Testis (tissue), 2 donors: ENCODE measurements around the gene SMIM34.

Source experiments
- POLR2A ChIP-seq: fragments of 450-650 bp; IDR thresholded peaks from one replicate; pipeline ENCODE4 v1.6.1; 2017; ENCODE audit warnings: antibody characterized with exemption, mild to moderate bottlenecking, moderate library complexity
- TF ChIP-seq, protein P1 (sequence below), 3 experiments: fragments of 450-650 bp in 2 of 3; fragments of 200-600 bp in 1 of 3; sonication (generic) in 1 of 3; IDR thresholded peaks; one replicate each; pipeline ENCODE4 v1.5.1; 2016 to 2019; ENCODE audit warnings: antibody characterized with exemption in 3 of 3, mild to moderate bottlenecking in 2 of 3, moderate library complexity in 1 of 3

GRCh38 chr21:34369741-34370140 lies 54.0 kb downstream of the SMIM34 start:
- TF ChIP-seq, protein P1, sequence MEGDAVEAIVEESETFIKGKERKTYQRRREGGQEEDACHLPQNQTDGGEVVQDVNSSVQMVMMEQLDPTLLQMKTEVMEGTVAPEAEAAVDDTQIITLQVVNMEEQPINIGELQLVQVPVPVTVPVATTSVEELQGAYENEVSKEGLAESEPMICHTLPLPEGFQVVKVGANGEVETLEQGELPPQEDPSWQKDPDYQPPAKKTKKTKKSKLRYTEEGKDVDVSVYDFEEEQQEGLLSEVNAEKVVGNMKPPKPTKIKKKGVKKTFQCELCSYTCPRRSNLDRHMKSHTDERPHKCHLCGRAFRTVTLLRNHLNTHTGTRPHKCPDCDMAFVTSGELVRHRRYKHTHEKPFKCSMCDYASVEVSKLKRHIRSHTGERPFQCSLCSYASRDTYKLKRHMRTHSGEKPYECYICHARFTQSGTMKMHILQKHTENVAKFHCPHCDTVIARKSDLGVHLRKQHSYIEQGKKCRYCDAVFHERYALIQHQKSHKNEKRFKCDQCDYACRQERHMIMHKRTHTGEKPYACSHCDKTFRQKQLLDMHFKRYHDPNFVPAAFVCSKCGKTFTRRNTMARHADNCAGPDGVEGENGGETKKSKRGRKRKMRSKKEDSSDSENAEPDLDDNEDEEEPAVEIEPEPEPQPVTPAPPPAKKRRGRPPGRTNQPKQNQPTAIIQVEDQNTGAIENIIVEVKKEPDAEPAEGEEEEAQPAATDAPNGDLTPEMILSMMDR (IDR thresholded peaks at IDR 0.05), result no peak
- TF ChIP-seq POLR2A, result no peak
